HG03520 (cell line): ENCODE data around the gene COL26A1.
"Not testable (repeated sequence)": the region's sequence is repeated elsewhere in the genome, so short reads cannot be mapped to it uniquely, and the experiment has no call there.

Source experiments
- ATAC-seq: cut with Tn5 transposase; IDR thresholded peaks from one replicate; pipeline ENCODE4 v1.9.1; 2021; ENCODE audit warnings: mild to moderate bottlenecking, moderate library complexity; ENCODE audit not compliant: unreplicated experiment

Gene COL26A1

GRCh38 chr7:101400751-101401150 lies 38.1 kb downstream of the COL26A1 start:
- no peak for ATAC-seq

GRCh38 chr7:101401390-101402080 lies 38.9 kb downstream of the COL26A1 start:
- ATAC-seq, result no peak

GRCh38 chr7:101402081-101402779 lies 39.6 kb downstream of the COL26A1 start:
- no peak for ATAC-seq

- no peak for ATAC-seq
Measured at GRCh38 chr7:101402835-101403234, 40.2 kb downstream of the COL26A1 start.

- ATAC-seq, result no peak
Measured at GRCh38 chr7:101405474-101406067, 42.9 kb downstream of the COL26A1 start.

GRCh38 chr7:101410743-101411507 lies 48.2 kb downstream of the COL26A1 start:
- ATAC-seq, result no peak

- no peak for ATAC-seq
Measured at GRCh38 chr7:101411508-101411874, 48.8 kb downstream of the COL26A1 start.

- ATAC-seq, result no peak
Measured at GRCh38 chr7:101412976-101413375, 50.3 kb downstream of the COL26A1 start.

- no peak for ATAC-seq
Measured at GRCh38 chr7:101418694-101419093, 56.0 kb downstream of the COL26A1 start.

- ATAC-seq, result no peak
Measured at GRCh38 chr7:101419831-101420230, 57.2 kb downstream of the COL26A1 start.

- ATAC-seq, result no peak
Measured at GRCh38 chr7:101420436-101420835, 57.8 kb downstream of the COL26A1 start.

GRCh38 chr7:101422356-101423195 lies 59.9 kb downstream of the COL26A1 start:
- no peak for ATAC-seq

GRCh38 chr7:101426303-101427011 lies 63.8 kb downstream of the COL26A1 start:
- no peak for ATAC-seq

- no peak for ATAC-seq
Measured at GRCh38 chr7:101428093-101428866, 65.6 kb downstream of the COL26A1 start.

- no peak for ATAC-seq
Measured at GRCh38 chr7:101432316-101432715, 69.6 kb downstream of the COL26A1 start.

- no peak for ATAC-seq
Measured at GRCh38 chr7:101433688-101434087, 71.0 kb downstream of the COL26A1 start.

- not testable (repeated sequence) for ATAC-seq
Measured at GRCh38 chr7:101434155-101434554, 71.5 kb downstream of the COL26A1 start.

GRCh38 chr7:101435461-101436220 lies 73.0 kb downstream of the COL26A1 start:
- ATAC-seq, result no peak
